Upper lobe of right lung (tissue), 1 donor: Measurements from ENCODE around the gene TEAD4. TPM values are rescaled to one million over a fixed set of nuclear protein-coding genes. Genes with fewer than 3 reads are reported as not detected.

Experiments used
- ATAC-seq: fragments of 200-7000 bp; cut with Tn5 transposase; one replicate; pipeline ENCODE4 v1.9.1; 2020; ENCODE audit warnings: mild to moderate bottlenecking, moderate library complexity
- DNase-seq: peaks from one replicate; pipeline ENCODE4 v3.0.0-alpha.2; 2020
- H3K27ac ChIP-seq: fragments of 200-600 bp; one replicate; pipeline ENCODE4 v1.8.0; 2022
- H3K27me3 ChIP-seq: fragments of 200-600 bp; one replicate; pipeline ENCODE4 v1.8.0; 2022; ENCODE audit warnings: mild to moderate bottlenecking
- H3K36me3 ChIP-seq: fragments of 200-600 bp; one replicate; pipeline ENCODE4 v1.8.0; 2022
- H3K4me1 ChIP-seq: fragments of 200-600 bp; one replicate; pipeline ENCODE4 v1.8.0; 2022
- H3K4me3 ChIP-seq: fragments of 200-600 bp; one replicate; pipeline ENCODE4 v1.8.0; 2022; ENCODE audit warnings: mild to moderate bottlenecking
- H3K9me3 ChIP-seq: fragments of 200-600 bp; one replicate; pipeline ENCODE4 v1.8.0; 2022
- intact Hi-C: fragments of 100-400 bp; cut with DNase I; formaldehyde crosslinking; loops from one replicate; pipeline ENCODE4 v1.11.0; 2022
- total RNA-seq: library from RNA; stranded (reverse); fragmentation: NEBNext Ultra II Directional; extraction: Animal tissue kit (Norgen Biotek cat#: 25700); gene quantifications from one replicate; pipeline ENCODE4 v1.2.1, GENCODE V29; 2021
- TF ChIP-seq, protein P1 (sequence below): fragments of 200-600 bp; IDR thresholded peaks from one replicate; pipeline ENCODE4 v1.8.0; 2022; ENCODE audit warnings: antibody characterized with exemption
- donor health status: DM: no; HTN: yes; CAD: no; lungs with severe emphysema.

Gene TEAD4
- total RNA-seq, 1 donor from 2014 or later: 42.5 TPM

- H3K27me3 ChIP-seq: no peaks in the 10 kb centered on the region
- no peak for ATAC-seq
- no peak for DNase-seq
- H3K4me3 ChIP-seq: no peak overlapping the region
- no peaks in the 10 kb centered on the region for H3K9me3 ChIP-seq
- TF ChIP-seq, protein P1, sequence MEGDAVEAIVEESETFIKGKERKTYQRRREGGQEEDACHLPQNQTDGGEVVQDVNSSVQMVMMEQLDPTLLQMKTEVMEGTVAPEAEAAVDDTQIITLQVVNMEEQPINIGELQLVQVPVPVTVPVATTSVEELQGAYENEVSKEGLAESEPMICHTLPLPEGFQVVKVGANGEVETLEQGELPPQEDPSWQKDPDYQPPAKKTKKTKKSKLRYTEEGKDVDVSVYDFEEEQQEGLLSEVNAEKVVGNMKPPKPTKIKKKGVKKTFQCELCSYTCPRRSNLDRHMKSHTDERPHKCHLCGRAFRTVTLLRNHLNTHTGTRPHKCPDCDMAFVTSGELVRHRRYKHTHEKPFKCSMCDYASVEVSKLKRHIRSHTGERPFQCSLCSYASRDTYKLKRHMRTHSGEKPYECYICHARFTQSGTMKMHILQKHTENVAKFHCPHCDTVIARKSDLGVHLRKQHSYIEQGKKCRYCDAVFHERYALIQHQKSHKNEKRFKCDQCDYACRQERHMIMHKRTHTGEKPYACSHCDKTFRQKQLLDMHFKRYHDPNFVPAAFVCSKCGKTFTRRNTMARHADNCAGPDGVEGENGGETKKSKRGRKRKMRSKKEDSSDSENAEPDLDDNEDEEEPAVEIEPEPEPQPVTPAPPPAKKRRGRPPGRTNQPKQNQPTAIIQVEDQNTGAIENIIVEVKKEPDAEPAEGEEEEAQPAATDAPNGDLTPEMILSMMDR: no peak
- intact Hi-C loops: no loop called here
- no peak overlapping the region for H3K27ac ChIP-seq
- no peaks in the 10 kb centered on the region for H3K36me3 ChIP-seq
- H3K4me1 ChIP-seq: no peaks in the 10 kb centered on the region
Observed at GRCh38 chr12:2973566-2973965, 14.4 kb downstream of the TEAD4 start.

DNA sequence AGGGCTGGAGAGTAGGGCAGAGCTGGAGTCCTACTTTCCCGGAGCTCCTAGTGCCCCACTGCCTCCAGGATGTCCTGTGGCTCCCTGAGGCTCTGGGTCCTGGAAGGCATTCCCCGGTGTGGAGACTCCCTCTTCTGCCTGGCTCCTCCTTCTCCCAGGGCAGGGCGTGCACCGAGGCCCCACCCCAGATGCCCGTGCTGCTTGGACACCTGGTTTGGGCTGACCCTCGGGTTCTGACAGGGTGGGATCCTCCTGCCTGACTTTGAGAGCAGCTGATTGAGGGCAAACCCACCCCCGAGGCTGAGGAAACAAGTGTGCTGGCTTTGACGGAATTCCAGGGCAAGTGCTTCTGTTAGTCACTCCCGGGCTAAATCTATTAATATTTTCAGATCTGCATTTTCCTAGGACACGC lies 15.4 kb downstream of the TEAD4 start:
- intact Hi-C loops: no loop called here
- Histone ChIP-seq H3K4me3 (no peak overlapping the region), H3K4me1 (no peaks in the 10 kb centered on the region), H3K27ac (no peak overlapping the region), H3K9me3 (no peaks in the 10 kb centered on the region), H3K36me3 (no peaks in the 10 kb centered on the region), H3K27me3 (no peaks in the 10 kb centered on the region)
- DNase-seq (no peak), ATAC-seq (peak; percentile 54)
- TF ChIP-seq, protein P1: no peak

DNA sequence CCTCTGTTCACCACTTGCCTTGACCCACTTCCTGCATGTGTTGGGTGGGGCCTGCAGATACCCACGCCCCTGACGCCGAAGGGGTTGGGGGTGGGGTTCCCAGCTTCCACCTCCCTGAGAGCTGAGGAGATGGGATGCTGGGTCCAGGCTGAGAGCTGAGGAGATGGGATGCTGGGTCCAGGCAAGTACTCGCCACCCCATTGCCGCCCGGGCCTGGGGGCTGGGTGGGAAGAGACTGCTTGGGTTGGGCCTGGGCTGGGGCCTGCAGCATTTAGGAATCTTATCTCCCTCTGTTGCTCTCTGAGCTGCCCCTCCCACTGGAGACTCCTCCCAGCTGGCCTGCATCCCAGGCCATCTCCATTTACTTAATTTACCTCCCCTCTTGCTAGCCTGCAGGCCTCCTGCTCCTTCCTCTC lies 17.4 kb downstream of the TEAD4 start:
- no peak for ATAC-seq

DNA sequence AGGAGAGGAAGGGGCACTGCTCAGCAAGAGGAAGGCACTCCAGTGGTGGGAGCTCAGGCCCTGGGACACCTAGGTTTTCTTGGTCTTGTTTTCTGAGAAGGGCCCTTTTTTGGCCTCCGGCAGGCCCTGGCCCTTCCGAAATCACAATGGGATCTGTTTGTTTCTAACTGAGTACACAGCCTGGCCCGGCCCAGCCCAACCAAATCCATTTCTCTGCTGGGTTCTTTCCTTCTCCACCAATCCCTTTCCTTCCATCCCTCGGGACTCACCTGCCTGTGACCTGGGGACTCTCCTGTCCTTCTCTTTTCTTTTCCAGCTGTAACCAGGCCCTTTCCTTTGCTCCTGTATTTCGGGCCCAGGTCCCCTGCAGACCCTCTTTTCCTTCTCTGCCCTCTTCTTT lies 18.6 kb downstream of the TEAD4 start:
- intact Hi-C loops: no loop called here
- no peaks in the 10 kb centered on the region for H3K36me3 ChIP-seq
- ATAC-seq: no peak
- no peaks in the 10 kb centered on the region for H3K9me3 ChIP-seq
- DNase-seq: no peak
- H3K27me3 ChIP-seq: no peaks in the 10 kb centered on the region
- H3K4me3 ChIP-seq: no peak overlapping the region
- TF ChIP-seq, protein P1: no peak
- H3K27ac ChIP-seq: no peak overlapping the region
- H3K4me1 ChIP-seq: no peaks in the 10 kb centered on the region

More for the DNA sequence above, 17.4 kb downstream of the TEAD4 start:
- TF ChIP-seq, protein P1: no peak
- no peaks in the 10 kb centered on the region for H3K36me3 ChIP-seq
- no peaks in the 10 kb centered on the region for H3K4me1 ChIP-seq
- no peak overlapping the region for H3K4me3 ChIP-seq
- H3K27ac ChIP-seq: no peak overlapping the region
- H3K9me3 ChIP-seq: no peaks in the 10 kb centered on the region
- intact Hi-C loops: no loop called here
- H3K27me3 ChIP-seq: no peaks in the 10 kb centered on the region
- DNase-seq: no peak

- H3K27ac ChIP-seq: no peak overlapping the region
- no peaks in the 10 kb centered on the region for H3K27me3 ChIP-seq
- H3K4me3 ChIP-seq: no peak overlapping the region
- TF ChIP-seq, protein P1: no peak
- ATAC-seq: no peak
- DNase-seq: no peak
- no peaks in the 10 kb centered on the region for H3K36me3 ChIP-seq
- intact Hi-C loops: no loop called here
- no peaks in the 10 kb centered on the region for H3K4me1 ChIP-seq
- no peaks in the 10 kb centered on the region for H3K9me3 ChIP-seq
Observed at GRCh38 chr12:2979806-2980205, 20.6 kb downstream of the TEAD4 start.

DNA sequence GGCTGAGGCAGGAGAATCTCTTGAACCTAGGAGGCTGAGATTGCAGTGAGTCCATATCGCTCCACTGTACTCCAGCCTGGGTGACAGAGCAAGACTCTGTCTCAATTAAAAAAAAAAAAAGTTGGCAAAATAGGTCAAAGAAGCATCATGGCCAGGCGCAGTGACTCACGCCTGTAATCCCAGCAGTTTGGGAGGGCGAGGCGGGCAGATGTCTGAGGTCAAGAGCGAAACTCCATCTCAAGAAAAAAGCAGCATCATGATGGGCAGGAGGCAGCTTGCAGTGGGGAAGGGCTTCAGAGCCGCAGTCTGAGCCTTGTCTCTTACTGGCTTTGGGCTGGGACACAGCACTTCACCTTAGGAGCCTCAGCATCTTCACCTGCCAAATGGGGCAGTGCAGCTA lies 21.4 kb downstream of the TEAD4 start:
- H3K4me1 ChIP-seq: no peaks in the 10 kb centered on the region
- ATAC-seq (no peak), DNase-seq (no peak)
- H3K36me3 ChIP-seq: no peaks in the 10 kb centered on the region
- intact Hi-C loops: no loop called here
- no peaks in the 10 kb centered on the region for H3K27me3 ChIP-seq
- no peaks in the 10 kb centered on the region for H3K9me3 ChIP-seq
- no peak overlapping the region for H3K27ac ChIP-seq
- TF ChIP-seq, protein P1: no peak
- H3K4me3 ChIP-seq: no peak overlapping the region
